Measurements from ENCODE around the gene NTM. TPM values are rescaled to one million over a fixed set of nuclear protein-coding genes. Genes with fewer than 3 reads are reported as not detected.

Gene NTM
- total and polyA plus RNA-seq, 2 donors (not counting 3 experiments of a cell fraction or from before 2014, with no cell fraction given) = 1.00 to 1.1 TPM

DNA sequence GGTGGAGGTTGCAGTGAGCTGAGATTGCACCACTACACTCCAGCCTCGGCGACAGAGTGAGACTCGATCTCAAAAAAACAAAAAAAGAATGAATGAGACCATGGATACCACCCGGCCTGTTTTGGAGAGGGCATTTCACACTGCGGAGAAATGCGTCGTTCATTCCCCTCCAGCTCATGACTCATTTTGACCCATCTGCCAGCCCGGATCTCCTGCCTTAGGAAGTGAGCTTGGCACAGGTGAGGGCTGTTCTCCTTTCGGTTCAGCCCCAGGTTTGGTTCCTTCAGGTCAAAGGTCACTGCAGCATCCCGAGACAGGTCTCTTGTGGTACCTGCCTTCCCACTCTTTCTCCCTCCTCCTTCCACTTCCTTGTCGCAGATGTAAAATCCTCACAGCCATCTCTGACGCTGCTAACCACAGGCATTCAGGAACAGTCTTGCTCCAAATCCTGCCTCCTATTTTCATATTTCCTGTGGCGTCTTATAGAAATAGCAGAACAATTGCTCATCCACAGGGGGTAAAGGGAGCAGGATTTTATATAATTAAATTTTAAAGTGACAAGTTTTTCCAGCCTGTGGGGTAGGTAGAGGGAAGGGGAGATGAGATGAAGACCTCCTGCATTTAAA, 517.9 kb downstream of the NTM start:
- no peak overlapping the region for H3K4me3 ChIP-seq (replicated peaks in 1 of 3; ENCODE audit: insufficient read depth in 1 of 3, low read depth in 1 of 3, low read length in 3 of 3)
- H3K36me3 ChIP-seq (ENCODE audit: control insufficient read depth in 2 of 2, extremely low read depth in 1 of 2, insufficient read depth in 2 of 2, low read length in 2 of 2) = no peaks in the 10 kb centered on the region
- POLR2A ChIA-PET = no interaction called here
- BruUV-seq (replicated peaks) = no TSS peak
- peak overlapping the region; percentile 6 for H3K9ac ChIP-seq (replicated peaks; ENCODE audit: extremely low read depth, insufficient read depth, low read length)
- dilution Hi-C loops (cut with MboI; ENCODE audit: extremely low pct_ligation_motif_present, low sequenced_read_pairs) = no loop called here
- H3K79me2 ChIP-seq (ENCODE audit: control insufficient read depth, insufficient read depth, low read length) = no peaks in the 10 kb centered on the region
- H3K4me2 ChIP-seq (ENCODE audit: insufficient read depth, low read length) = peak overlapping the region; percentile 55
- H2AFZ ChIP-seq (ENCODE audit: low read depth, low read length) = peak overlapping the region; percentile 83
- H3K4me1 ChIP-seq (ENCODE audit: control insufficient read depth, extremely low read depth, insufficient read depth, low read length) = peaks cover 13% of the 10 kb centered on the region
- intact Hi-C loops (cut with micrococcal nuclease) = loop anchor here (1.0 kb wide), 2 partner anchors 19 to 184 kb away; no protein-coding TSS in a partner anchor
- TF ChIP-seq, protein P1, sequence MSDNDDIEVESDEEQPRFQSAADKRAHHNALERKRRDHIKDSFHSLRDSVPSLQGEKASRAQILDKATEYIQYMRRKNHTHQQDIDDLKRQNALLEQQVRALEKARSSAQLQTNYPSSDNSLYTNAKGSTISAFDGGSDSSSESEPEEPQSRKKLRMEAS (IDR thresholded peaks at IDR 0.05; ENCODE audit: insufficient read depth, insufficient read length) = no peak
- peak; percentile 15 for TF ChIP-seq POLR2AphosphoS5 (IDR thresholded peaks at IDR 0.05; ENCODE audit: insufficient read depth, low read depth, low read length)
- TF ChIP-seq FOS (IDR thresholded peaks at IDR 0.05; ENCODE audit: borderline replicate concordance, insufficient read depth, low read length) = peak; percentile 61
- CTCF ChIA-PET = interaction anchor here (0.6 to 7.2 kb wide), 6 partner anchors 19 to 238 kb away, joined by 3 to 61 read pairs (median 7); no protein-coding TSS in a partner anchor
- H3K27ac ChIP-seq (ENCODE audit: insufficient read depth, low read depth, low read length) = peak overlapping the region; percentile 73
- H3K27me3 ChIP-seq (ENCODE audit: control insufficient read depth in 2 of 2, insufficient read depth in 2 of 2, low read length in 2 of 2) = no peaks in the 10 kb centered on the region
- DNase-seq (ENCODE audit: low read depth, low spot score) = peak; percentile 33
- H3K9me3 ChIP-seq (replicated peaks; ENCODE audit: control insufficient read depth, insufficient read depth, low read length) = no peaks in the 10 kb centered on the region
- H4K20me1 ChIP-seq (replicated peaks; ENCODE audit: control insufficient read depth, extremely low read depth, insufficient read depth, low read length) = no peaks in the 10 kb centered on the region
- FAIRE-seq = peak; percentile 86
- no peaks in the 10 kb centered on the region for H3K9me1 ChIP-seq (replicated peaks; ENCODE audit: control insufficient read depth, extremely low read depth, insufficient read depth, low read length)

DNA sequence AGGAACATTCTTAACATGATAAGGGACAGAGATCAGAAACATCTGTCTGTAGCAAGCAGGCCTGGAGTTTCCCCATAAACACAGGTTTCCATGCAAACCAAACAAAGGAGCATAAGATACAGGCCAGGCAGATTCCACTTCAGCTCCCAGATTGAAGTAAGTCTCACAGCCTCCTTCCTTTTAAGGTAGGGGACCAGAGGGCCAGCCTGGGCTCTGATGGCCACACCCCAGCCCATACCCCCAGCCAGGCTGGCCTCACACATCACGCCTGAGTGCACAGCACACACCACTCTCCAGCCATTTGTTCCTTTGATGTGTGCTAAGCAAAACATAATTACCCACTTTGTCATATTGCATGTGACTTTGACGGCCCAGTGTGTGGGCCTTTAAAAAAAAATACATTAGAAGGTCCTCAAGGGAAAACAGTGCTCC, 518.7 kb downstream of the NTM start:
- intact Hi-C loops (cut with micrococcal nuclease) = no loop called here
- no peaks in the 10 kb centered on the region for H3K9me1 ChIP-seq (replicated peaks; ENCODE audit: control insufficient read depth, extremely low read depth, insufficient read depth, low read length)
- no peak overlapping the region for H3K9ac ChIP-seq (replicated peaks; ENCODE audit: extremely low read depth, insufficient read depth, low read length)
- CTCF ChIA-PET = interaction anchor here (1.1 to 7.2 kb wide), 6 partner anchors 20 to 237 kb away, joined by 3 to 61 read pairs (median 8); no protein-coding TSS in a partner anchor
- POLR2A ChIA-PET = no interaction called here
- H3K4me3 ChIP-seq (replicated peaks in 1 of 3; ENCODE audit: insufficient read depth in 1 of 3, low read depth in 1 of 3, low read length in 3 of 3) = no peak overlapping the region
- FAIRE-seq = peak; percentile 42
- peak overlapping the region; percentile 26 for H2AFZ ChIP-seq (ENCODE audit: low read depth, low read length)
- H4K20me1 ChIP-seq (replicated peaks; ENCODE audit: control insufficient read depth, extremely low read depth, insufficient read depth, low read length) = no peaks in the 10 kb centered on the region
- DNase-seq (ENCODE audit: low read depth, low spot score) = no peak
- TF ChIP-seq POLR2AphosphoS5 (IDR thresholded peaks at IDR 0.05; ENCODE audit: insufficient read depth, low read depth, low read length) (no peak), EZH2 (IDR thresholded peaks at IDR 0.05; ENCODE audit: borderline replicate concordance, low read depth, low read length, severe bottlenecking) (no peak), JUN (IDR thresholded peaks at IDR 0.05; ENCODE audit: borderline replicate concordance, insufficient read depth, insufficient read length, low read depth) (no peak), POLR2A (IDR thresholded peaks at IDR 0.05; ENCODE audit: low read depth, low read length) (no peak), MYC (IDR thresholded peaks at IDR 0.05; ENCODE audit: low read depth, low read length) (no peak), FOS (IDR thresholded peaks at IDR 0.05; ENCODE audit: borderline replicate concordance, insufficient read depth, low read length) (no peak), GATA2 (IDR thresholded peaks at IDR 0.05; ENCODE audit: insufficient read depth, insufficient read length, low read depth, low read length) (no peak)
- TF ChIP-seq, protein P1 (IDR thresholded peaks at IDR 0.05; ENCODE audit: insufficient read depth, insufficient read length) = no peak
- TF ChIP-seq, protein P2, sequence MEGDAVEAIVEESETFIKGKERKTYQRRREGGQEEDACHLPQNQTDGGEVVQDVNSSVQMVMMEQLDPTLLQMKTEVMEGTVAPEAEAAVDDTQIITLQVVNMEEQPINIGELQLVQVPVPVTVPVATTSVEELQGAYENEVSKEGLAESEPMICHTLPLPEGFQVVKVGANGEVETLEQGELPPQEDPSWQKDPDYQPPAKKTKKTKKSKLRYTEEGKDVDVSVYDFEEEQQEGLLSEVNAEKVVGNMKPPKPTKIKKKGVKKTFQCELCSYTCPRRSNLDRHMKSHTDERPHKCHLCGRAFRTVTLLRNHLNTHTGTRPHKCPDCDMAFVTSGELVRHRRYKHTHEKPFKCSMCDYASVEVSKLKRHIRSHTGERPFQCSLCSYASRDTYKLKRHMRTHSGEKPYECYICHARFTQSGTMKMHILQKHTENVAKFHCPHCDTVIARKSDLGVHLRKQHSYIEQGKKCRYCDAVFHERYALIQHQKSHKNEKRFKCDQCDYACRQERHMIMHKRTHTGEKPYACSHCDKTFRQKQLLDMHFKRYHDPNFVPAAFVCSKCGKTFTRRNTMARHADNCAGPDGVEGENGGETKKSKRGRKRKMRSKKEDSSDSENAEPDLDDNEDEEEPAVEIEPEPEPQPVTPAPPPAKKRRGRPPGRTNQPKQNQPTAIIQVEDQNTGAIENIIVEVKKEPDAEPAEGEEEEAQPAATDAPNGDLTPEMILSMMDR (IDR thresholded peaks at IDR 0.05; ENCODE audit: extremely low read depth in 1 of 2, insufficient read depth in 1 of 2, low read depth in 1 of 2, low read length in 2 of 2) = no peak
- no peak overlapping the region for H3K4me2 ChIP-seq (ENCODE audit: insufficient read depth, low read length)
- no peaks in the 10 kb centered on the region for H3K9me3 ChIP-seq (replicated peaks; ENCODE audit: control insufficient read depth, insufficient read depth, low read length)
- no peaks in the 10 kb centered on the region for H3K79me2 ChIP-seq (ENCODE audit: control insufficient read depth, insufficient read depth, low read length)
- H3K27me3 ChIP-seq (ENCODE audit: control insufficient read depth in 2 of 2, insufficient read depth in 2 of 2, low read length in 2 of 2) = peaks cover 0 to 2% of the 10 kb centered on the region in 2 experiments
- H3K27ac ChIP-seq (ENCODE audit: insufficient read depth, low read depth, low read length) = peak overlapping the region; percentile 45
- dilution Hi-C loops (cut with MboI; ENCODE audit: extremely low pct_ligation_motif_present, low sequenced_read_pairs) = no loop called here
- no peaks in the 10 kb centered on the region for H3K36me3 ChIP-seq (ENCODE audit: control insufficient read depth in 2 of 2, extremely low read depth in 1 of 2, insufficient read depth in 2 of 2, low read length in 2 of 2)
- peaks cover 13% of the 10 kb centered on the region for H3K4me1 ChIP-seq (ENCODE audit: control insufficient read depth, extremely low read depth, insufficient read depth, low read length)
- BruUV-seq (replicated peaks) = no TSS peak

Data from endothelial cell of umbilical vein (primary cell).